Adipose tissue (tissue), 3 donors: ENCODE data around the gene CNMD. TPM values are rescaled to one million over a fixed set of nuclear protein-coding genes. Genes with fewer than 3 reads are reported as not detected.

ENCODE experiments used
- H3K27ac ChIP-seq: one replicate; pipeline ENCODE4 v1.5.1; 2013; ENCODE audit warnings: low read depth, low read length
- WGBS, 3 donors: extraction: QIAGEN DNeasy Blood & Tissue Kit; methylation state at CpG; one replicate each; pipeline ENCODE4 v1.1.7; 2013; 5-methylcytosine and 5-hydroxymethylcytosine counted together
- polyA plus RNA-seq, 3 donors: library from polyadenylated mRNA; stranded (reverse); fragments of 200-250 nt; gene quantifications; one replicate each; pipeline ENCODE4 v1.2.3, GENCODE V29; 2013
- donor health status: healthy with polysubstance abuse.
- donor health status: Bipolar disorder and iron deficiency.
- donor health status: healthy.

The CNMD gene
- polyA plus RNA-seq, result under 1 TPM in 1 of 3 donors, not detected in 2; 0.52 TPM

DNA sequence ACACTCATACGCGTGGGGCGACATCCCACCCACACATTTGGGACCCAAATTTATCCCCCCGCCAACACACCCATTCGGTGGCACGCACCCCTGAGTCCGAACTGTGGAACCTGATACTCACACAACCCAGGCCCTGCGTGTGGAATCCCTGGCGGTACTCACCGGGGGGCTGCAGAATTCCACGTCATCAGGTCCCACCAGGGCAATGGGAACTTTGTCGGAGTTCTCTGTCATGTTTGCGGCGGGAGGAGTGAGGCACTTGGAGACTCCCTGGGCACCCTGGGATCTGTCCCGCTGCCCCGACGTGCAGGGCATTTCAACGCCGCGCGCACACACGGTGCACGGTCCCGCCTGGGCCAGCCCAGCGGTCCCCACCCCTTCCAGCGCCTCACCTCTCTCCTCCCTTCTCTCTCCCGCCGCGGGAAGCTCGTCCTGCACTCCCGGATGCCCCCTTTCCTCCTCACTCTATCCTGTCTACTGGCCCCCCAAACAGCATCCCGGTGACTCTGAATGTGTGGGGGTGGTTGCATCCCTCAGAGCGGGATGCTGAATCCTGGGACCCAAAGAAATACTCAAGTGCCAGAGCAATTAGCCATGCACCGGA lies at the start of gene CNMD:
TSS of gene CNMD (minus strand) at position 353 of the 604 bp plus-strand sequence. CDS start at position 234, 119 bp downstream.
- 6 to 8% (median 8%) methylated on average over 23 to 34 of the region's 34 CpGs for whole genome bisulfite sequencing, 3 donors
- H3K27ac ChIP-seq, result no peak within 1 kb of the TSS

DNA sequence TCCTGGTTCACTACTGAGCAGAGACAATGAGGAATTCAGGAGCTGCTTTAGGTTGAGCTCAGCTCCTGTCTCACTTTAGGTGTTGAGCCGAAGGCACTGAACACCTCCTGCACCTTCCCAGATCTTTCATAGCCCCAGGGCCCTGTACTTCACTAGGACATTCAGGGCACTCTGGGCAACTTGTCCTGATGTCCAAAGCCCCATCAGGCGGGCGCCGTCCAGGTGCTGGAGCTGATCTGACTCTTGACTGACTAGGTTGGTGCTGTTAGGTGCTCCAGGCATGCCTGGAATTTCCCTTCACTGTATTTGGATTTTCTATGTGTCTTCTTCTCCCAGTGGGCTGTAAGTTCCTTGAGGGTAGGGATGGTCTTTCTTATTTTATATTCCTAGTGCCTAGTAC lies 48.4 kb upstream of the CNMD start:
- no peak overlapping the region for H3K27ac ChIP-seq
- WGBS, 3 donors, result 45 to 61% (median 46%) methylated on average over 4 of the region's 4 CpGs

DNA sequence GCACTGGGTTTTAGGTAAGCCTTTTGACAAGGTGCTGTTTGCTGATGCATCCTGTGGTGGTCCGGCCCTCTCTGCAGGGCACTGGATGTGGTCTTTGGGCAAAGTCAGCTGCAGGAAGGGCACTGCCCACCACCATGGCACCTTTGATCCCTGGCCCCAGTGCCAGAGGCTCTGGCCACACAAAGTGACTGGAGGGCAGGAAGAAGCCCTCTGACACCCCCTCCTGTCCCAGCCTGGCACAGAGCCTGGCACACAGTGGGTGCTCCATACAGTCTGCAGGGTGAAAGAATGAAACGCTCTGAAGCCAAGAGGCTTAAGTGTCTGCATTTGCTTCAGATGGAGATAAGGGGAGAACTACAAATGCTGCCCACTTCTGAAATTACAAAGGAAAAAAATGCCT lies 47.6 kb upstream of the CNMD start:
- WGBS, 3 donors, result 75 to 82% (median 77%) methylated on average over 2 of the region's 2 CpGs
- H3K27ac ChIP-seq, result no peak overlapping the region

DNA sequence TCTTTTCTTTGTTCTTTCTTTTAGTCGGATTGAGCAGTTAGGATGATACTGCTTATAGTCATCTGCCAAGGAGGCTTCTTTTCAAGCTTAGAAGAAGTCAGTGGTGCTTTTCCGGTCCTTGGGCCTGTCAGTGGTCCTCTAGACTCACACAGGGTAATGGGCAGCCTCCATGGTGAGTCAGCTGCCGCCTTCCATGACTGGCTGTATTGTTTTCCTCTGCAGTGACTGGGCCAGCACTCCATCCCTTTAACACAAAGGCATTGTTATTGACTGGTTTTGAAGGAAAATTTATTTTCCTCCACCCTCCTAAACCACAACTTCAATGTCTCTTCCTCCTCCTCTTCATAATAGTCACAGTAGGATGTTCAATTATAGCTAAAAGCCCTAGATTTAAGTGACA lies 47.1 kb upstream of the CNMD start:
- 59 to 87% (median 81%) methylated on average over 3 of the region's 3 CpGs for WGBS, 3 donors
- no peak overlapping the region for H3K27ac ChIP-seq

DNA sequence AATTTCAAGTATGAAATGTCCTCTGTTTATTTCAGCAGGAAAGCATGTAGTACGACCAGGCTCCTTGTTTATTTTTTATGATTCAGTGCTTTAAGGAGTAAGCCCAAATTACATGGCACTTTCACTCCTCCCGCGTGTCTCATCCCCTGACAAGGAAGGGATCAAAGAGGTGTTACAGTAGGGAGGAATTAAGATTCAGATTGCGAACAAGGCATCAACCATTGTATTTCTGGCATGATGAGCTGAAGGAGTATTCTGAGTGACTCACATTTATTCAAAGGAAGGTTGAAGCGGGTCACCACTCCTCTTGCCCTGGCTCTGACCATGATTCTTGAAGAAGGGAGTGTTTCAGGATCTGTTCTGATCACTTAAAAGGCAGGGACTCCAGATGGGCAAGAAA lies 46.1 kb upstream of the CNMD start:
- no peak overlapping the region for H3K27ac ChIP-seq
- WGBS, 3 donors, result 71 to 73% (median 72%) methylated on average over 5 of the region's 5 CpGs

DNA sequence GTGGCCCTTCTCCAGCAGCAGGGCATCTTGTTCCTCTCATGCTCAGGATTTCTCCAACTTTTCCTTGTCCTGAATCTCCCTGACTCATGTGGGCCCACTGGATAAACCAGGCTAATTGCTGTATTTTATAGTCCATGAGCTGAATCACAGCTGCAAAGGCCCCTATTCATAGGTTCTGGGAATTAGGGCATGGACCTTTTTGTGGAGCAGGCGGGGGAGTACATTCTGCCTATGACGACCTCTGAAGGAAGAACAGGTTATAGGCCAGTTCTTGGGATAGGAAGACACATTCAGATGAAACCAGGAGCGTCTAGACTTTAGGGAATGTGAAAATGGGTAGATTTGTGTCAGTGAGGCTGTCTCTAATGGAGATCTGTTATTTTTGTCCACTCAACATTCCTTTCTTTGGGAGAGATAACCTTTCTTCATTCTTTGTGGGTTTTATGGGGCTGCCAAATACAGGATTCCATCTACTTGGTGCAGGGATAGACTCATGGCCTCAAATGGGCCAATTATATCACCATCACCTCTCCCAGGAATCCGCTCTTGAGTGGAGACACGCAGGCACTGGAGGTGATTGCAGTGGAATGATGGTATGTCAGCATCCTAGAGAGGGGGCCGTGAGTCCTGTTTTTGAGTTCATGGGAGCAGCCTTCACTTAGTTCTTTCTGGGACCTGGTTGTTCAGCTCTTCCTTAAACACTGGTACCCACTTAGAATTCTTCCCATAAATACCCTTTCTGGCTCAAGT lies 45.1 kb upstream of the CNMD start:
- H3K27ac ChIP-seq, result no peak overlapping the region
- 71 to 85% (median 76%) methylated on average over 6 of the region's 6 CpGs for WGBS, 3 donors

DNA sequence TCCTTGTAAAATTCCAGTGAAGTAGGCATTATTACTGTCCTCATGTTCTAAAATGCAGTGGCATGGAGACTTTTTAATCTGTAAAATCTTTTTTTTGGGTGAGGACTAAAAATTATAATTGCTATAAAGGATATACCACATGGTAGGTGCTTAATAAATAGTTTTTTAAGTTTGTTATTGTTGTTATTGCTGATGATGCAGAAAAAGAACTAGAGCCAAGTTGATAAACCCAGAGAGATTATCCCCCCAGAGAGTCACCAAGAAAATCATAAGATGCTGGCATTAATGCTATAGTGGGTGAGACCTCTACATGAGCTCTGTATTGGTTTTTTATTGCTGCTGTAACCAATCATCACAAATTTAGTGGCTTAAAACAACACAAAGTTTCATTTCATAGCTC lies 44.3 kb upstream of the CNMD start:
- H3K27ac ChIP-seq, result no peak overlapping the region

DNA sequence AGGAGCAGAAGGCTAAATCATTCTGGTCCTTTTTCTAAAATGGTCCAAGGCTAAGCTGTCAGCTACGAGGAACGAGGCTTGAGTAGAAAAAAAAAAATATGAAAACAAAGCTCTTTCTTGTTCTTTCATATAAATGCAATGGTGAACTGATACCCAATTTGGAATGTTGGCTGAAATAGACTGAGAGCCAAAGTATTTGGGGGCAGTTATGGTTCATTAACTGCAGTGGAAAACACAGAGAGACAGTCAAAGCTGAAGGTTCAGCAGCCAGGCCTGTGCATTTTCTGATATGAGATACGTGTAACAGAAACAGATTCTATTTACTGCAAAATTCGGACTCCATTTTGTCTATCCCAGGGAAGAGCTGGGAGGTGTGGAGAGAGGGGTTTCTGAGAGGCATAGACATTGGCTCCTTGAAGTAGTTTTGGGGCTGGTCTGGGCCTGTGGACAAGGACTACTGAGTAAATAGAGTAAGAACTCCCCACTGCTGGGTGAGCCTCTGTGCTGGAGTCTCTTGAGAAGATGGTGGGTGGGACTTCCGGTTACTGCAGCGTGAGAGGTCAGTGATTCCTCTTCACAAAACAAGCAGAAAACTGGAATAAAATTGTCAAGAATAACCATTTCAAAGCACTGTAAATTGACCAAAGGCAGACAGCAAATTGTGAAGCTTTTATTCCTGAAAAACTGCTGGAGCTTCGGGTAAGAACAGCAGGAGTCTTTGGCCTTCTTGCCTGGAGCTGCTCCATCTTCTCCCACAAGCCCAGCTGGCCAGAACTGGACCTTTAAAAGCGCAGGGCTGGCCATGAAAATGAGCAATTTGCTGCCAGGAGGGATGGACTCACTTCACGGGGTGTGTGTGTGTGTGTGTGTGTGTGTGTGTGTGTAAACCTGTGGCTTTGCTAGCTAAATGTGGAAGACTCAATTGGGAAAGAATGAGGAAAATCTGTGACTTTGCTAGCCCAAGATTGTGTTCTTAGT lies 43.1 kb upstream of the CNMD start:
- H3K27ac ChIP-seq, result no peak overlapping the region
- WGBS, 3 donors, result 63 to 75% (median 70%) methylated on average over 9 of the region's 9 CpGs

DNA sequence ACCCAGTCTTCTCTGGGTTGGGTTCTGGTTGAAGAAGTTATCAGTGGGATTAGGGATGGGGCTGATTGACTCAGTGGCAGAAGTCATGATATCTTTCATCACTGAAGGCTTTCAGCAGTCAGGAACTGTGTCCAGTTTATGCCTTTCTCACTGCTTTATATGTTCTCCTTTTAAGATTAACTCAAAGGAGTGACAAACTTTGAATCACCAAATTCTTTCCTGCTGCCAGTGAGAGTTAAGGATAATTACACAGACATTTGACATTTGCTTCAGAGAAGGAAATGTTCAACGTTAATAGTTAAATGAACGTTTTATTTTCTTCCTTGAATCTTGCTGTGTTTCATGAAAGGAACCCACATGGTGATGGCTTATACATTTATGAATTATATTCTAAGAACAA lies 41.0 kb upstream of the CNMD start:
- H3K27ac ChIP-seq, result no peak overlapping the region
- WGBS, 3 donors, result 22 to 35% (median 32%) methylated on average over 2 of the region's 2 CpGs

DNA sequence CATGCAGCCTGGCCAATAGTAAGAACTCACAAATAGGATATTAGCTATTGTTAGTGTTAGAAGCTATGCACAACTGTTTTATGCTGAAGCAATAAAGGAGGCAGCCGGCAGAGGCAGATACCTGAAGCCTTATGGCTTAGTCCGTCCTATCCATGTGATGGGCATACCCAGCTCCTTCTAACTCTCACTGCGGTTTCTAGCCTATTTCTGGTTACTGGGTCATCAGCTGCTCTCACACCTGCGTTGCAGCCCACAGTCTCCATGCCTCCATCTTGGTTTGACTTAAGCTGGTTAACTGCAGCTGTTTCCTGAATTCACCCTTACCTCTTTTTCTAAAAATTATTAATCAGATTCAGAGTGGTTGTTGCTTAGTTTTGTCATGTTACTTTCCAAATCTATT lies 40.5 kb upstream of the CNMD start:
- H3K27ac ChIP-seq, result no peak overlapping the region
- 85 to 92% (median 90%) methylated on average over 4 of the region's 4 CpGs for WGBS, 3 donors

DNA sequence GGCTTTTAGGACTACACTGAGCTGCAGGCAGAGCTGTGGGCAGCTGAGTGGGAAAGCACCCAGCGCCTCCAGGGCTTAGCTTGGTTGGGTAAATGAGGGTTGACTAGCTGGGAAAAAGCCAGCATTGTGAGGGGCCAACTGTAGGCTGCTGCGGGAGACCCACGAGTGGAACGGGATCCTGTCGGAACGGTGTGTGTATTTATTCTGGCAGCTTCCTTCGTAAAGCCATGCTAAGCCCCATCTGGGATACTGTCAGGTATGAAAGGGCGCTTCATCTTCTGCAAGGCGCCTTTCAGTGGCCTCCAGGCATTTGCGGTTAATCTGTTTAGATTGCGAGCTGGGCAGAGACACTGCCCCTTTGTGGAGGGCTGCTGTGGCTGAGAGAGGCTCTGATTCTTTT lies 39.5 kb upstream of the CNMD start:
- H3K27ac ChIP-seq, result no peak overlapping the region

DNA sequence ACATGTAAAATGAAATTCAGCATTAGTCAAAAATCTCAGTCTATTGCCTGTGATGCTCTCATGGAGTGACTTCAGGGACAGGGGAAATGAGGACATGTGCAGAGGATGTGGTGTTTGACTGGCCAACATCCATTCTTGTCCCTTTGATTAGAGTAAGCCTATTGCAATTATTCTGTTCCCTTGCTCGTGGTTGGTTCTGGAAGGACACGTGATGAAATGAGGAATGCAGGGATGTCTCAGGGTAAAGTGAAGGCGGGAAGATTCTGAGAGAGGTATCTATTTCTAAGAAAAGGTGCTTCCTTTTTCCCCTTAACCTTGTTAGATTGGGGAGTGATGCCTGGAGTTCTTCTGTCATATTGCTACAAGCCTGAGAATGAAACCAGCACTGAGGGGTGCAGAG lies 37.1 kb upstream of the CNMD start:
- WGBS, 3 donors, result 63 to 66% (median 64%) methylated on average over 3 of the region's 3 CpGs
- H3K27ac ChIP-seq, result no peak overlapping the region

More for the DNA sequence above, 39.5 kb upstream of the CNMD start:
- 44 to 69% (median 68%) methylated on average over 11 of the region's 11 CpGs for WGBS, 3 donors

DNA sequence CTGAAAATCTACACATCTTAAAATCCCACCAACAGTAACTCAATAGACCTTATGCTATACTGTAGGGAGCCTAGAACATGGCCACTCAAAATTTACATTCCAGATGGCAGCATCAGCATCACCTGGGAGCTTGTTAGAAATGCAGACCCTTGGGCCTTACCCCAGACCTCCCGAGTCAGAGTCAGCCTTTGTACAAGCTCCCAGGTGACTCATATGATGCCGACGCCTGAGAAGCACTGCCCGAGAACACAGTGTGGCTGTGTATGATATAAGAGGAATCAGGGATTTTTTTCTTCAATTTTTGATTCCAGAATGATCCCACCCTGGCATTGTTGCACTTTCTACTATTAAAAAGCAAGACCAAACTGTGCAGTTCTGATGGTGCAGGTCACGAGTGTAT lies 35.9 kb upstream of the CNMD start:
- H3K27ac ChIP-seq, result no peak overlapping the region
- WGBS, 3 donors, result 54 to 66% (median 62%) methylated on average over 5 of the region's 5 CpGs

DNA sequence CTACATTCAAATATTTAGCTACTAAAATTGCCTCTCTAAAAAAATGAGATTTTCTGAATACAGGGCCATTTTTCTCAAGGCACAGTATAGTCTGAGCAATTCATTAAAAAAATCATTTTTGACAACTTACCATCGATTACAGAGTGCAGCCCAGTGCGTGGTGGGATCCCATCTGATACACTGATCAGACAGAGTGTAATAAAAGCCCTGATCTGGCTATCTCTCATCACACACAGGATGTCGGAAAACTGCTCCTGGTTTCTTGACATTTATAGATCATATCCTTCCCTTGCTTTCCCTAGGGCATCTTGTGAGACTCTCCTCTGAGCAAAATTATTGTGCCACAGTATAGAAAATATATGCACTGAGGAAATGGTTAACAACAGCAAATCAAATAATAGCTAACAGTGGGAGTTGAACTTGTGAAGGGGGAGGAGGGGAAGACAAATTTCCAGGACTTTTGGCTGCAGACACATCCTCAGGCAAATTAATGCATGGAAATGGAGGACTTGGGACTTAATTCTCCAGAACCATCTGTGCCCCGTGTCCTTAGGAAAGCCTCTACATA lies 28.4 kb upstream of the CNMD start:
- WGBS, 3 donors, result 55 to 66% (median 63%) methylated on average over 4 of the region's 4 CpGs
- H3K27ac ChIP-seq, result no peak overlapping the region

DNA sequence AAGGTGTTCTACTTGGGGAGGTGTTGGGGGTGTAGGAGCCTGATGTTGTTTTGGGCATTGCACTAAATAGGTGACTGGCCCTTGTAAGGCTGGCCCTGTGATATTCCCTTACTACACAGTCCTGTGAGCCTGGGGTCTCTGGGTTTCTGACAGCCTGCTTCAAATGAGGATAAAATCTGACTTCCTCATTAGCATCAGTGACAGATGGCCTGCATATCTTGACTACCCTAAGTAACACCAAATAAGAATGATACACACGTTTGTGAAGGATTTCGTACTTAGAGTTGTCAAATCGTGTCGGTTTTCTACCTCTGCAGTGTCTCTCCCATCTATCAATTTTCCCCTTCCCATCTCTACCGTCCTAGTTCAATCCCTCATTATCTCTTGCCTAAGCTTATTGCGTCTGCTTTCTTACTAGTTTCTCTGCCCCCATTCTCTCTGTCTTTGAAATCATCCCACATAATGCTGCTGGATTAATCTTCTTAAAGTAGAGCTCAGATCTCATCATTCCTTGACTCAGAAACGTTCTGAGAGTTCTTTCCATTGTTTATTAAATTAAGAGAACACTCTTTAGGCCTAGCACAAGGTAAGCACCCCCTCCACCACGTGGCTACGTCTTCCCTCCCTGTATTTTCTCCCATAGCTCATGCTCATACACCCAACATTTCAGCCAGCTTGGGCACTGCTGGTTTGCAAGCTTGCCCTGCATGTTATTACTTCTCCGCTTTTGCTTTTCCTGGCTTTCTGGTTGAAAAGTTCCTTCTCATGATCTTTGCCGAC lies 26.2 kb upstream of the CNMD start:
- H3K27ac ChIP-seq, result no peak overlapping the region
- WGBS, 3 donors, result 60 to 80% (median 73%) methylated on average over 11 of the region's 11 CpGs

DNA sequence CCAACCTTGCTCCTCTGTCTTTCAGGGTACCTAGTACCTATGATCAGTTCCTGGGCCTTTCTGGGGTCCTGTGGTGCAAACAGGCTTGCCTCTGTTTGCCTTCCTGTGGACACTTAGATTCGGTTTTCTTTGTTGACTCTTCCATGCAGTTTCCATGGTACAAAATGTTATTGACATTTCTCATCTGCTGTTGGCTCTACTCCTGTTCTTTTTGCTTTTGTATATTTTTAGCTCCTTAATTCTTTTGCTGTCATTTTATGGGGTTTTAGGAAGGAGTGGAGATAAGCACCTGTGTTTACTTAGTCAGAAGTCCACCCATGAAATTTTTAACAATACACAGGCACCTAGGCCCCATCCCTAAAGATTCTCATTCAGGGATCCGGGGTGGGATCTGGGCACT lies 20.5 kb upstream of the CNMD start:
- no peak overlapping the region for H3K27ac ChIP-seq
- 55 to 58% (median 55%) methylated on average over 2 of the region's 2 CpGs for WGBS, 3 donors

DNA sequence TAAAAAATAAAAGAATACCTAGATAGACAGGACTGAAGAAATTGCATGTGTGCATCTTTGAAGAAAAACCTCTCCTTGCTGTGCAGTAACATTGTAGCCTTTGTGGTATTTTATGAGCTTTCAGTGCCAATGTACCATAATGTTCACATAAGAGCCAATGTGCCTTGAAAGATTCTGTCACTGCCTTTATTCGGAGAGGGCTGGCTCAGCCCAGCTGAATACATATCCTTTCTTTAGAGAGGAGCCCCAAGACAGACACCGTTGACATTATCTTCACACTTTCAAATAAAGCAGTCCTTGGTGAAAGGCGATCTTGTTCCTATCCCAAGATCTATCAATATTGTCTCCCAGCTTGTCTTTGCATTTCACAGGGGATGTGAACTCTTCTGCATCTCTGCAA lies 18.5 kb upstream of the CNMD start:
- H3K27ac ChIP-seq, result no peak overlapping the region
- WGBS, 3 donors, result 35 to 69% (median 65%) methylated on average over 3 of the region's 3 CpGs

DNA sequence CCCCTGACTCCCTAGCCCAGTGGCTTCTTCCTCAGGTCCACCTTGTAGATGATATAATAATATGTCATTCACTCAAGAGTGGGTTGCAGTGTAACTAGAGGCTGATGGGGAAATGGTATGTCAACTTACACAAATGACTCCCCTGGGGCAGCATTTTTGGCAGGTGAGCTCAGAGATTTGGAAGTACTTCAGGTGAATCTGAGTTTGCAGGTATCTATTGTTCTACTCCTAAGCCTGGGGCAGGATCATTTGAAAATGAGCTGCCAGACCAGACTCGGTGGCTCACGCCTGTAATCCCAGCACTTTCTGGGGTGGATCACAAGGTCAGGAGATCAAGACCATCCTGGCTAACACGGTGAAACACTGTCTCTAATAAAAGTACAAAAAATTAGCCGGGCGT lies 11.6 kb upstream of the CNMD start:
- no peak overlapping the region for H3K27ac ChIP-seq
- WGBS, 3 donors, result 83 to 86% (median 83%) methylated on average over 5 of the region's 5 CpGs
